Ishikawa (cell line): ENCODE results near the gene TRIM15.

Source experiments
- CEBPB ChIP-seq: IDR thresholded peaks from 2 replicates; pipeline ENCODE4 v1.6.1; 2012
- CREB1 ChIP-seq: IDR thresholded peaks from 2 replicates; pipeline ENCODE4 v1.6.1; 2012; ENCODE audit warnings: low read depth
- EGR1 ChIP-seq: IDR thresholded peaks from 2 replicates; pipeline ENCODE4 v1.6.1; 2012
- EP300 ChIP-seq: IDR thresholded peaks from 2 replicates; pipeline ENCODE4 v1.6.1; 2012; ENCODE audit warnings: borderline replicate concordance
- FOXM1 ChIP-seq: IDR thresholded peaks from 2 replicates; pipeline ENCODE4 v1.6.1; 2012; ENCODE audit warnings: low read depth, borderline replicate concordance
- NFIC ChIP-seq: IDR thresholded peaks from 2 replicates; pipeline ENCODE4 v1.6.1; 2012
- RAD21 ChIP-seq: IDR thresholded peaks from 2 replicates; pipeline ENCODE4 v1.6.1; 2012; ENCODE audit warnings: low read depth
- TAF1 ChIP-seq: IDR thresholded peaks from 2 replicates; pipeline ENCODE4 v1.6.1; 2012; ENCODE audit warnings: low read depth, mild to moderate bottlenecking
- TEAD4 ChIP-seq: IDR thresholded peaks from 2 replicates; pipeline ENCODE4 v1.6.1; 2012
- YY1 ChIP-seq: IDR thresholded peaks from 2 replicates; pipeline ENCODE4 v1.6.1; 2012; ENCODE audit warnings: low read depth
- TF ChIP-seq, protein P1 (sequence below): IDR thresholded peaks from 2 replicates; pipeline ENCODE4 v1.6.1; 2012; ENCODE audit warnings: low read depth, mild to moderate bottlenecking
- TF ChIP-seq, protein P2 (sequence below): IDR thresholded peaks from 2 replicates; pipeline ENCODE4 v1.6.1; 2012
- TF ChIP-seq, protein P3 (sequence below): IDR thresholded peaks from 2 replicates; pipeline ENCODE4 v1.6.1; 2012

DNA sequence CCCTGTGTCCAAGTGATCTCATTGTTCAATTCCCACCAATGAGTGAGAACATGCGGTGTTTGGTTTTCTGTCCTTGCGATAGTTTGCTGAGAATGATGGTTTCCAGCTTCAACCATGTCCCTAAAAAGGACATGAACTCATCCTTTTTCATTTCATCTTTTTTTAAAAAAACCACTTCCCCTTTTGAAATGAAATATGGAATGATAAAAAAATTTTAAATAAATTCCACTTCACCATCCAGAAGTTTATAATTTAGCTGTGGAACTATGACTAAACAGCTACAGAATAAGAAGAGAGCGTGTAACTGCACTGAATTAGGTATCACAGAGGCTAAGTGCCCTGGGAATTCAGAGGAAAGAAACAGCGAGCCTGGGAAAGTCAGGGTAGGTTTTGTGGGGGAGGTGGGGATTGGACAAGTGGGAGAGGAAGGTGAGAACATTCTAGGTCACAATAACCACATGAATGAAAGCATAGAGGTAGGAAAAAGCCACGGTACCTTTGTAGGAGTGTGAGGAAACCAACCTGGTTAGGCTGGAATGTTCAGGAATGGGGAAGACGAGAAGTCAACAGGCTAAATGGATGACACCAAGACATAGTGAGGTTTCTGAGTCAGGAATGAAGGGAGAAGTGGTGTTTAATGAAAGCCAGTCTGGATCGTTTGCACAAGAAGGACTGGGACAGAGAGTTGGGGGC lies 13.3 kb upstream of the TRIM15 start:
- TF ChIP-seq RAD21 (no peak), CEBPB (no peak), TAF1 (no peak), CREB1 (no peak), TEAD4 (no peak), EGR1 (no peak), YY1 (no peak), FOXM1 (no peak), EP300 (no peak), NFIC (no peak)
- TF ChIP-seq, protein P1, sequence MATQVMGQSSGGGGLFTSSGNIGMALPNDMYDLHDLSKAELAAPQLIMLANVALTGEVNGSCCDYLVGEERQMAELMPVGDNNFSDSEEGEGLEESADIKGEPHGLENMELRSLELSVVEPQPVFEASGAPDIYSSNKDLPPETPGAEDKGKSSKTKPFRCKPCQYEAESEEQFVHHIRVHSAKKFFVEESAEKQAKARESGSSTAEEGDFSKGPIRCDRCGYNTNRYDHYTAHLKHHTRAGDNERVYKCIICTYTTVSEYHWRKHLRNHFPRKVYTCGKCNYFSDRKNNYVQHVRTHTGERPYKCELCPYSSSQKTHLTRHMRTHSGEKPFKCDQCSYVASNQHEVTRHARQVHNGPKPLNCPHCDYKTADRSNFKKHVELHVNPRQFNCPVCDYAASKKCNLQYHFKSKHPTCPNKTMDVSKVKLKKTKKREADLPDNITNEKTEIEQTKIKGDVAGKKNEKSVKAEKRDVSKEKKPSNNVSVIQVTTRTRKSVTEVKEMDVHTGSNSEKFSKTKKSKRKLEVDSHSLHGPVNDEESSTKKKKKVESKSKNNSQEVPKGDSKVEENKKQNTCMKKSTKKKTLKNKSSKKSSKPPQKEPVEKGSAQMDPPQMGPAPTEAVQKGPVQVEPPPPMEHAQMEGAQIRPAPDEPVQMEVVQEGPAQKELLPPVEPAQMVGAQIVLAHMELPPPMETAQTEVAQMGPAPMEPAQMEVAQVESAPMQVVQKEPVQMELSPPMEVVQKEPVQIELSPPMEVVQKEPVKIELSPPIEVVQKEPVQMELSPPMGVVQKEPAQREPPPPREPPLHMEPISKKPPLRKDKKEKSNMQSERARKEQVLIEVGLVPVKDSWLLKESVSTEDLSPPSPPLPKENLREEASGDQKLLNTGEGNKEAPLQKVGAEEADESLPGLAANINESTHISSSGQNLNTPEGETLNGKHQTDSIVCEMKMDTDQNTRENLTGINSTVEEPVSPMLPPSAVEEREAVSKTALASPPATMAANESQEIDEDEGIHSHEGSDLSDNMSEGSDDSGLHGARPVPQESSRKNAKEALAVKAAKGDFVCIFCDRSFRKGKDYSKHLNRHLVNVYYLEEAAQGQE: no peak
- TF ChIP-seq, protein P2, sequence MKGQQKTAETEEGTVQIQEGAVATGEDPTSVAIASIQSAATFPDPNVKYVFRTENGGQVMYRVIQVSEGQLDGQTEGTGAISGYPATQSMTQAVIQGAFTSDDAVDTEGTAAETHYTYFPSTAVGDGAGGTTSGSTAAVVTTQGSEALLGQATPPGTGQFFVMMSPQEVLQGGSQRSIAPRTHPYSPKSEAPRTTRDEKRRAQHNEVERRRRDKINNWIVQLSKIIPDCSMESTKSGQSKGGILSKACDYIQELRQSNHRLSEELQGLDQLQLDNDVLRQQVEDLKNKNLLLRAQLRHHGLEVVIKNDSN: no peak
- TF ChIP-seq, protein P3, sequence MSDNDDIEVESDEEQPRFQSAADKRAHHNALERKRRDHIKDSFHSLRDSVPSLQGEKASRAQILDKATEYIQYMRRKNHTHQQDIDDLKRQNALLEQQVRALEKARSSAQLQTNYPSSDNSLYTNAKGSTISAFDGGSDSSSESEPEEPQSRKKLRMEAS: no peak
